ENCODE measurements around the gene KCNG4. TPM values are rescaled to one million over a fixed set of nuclear protein-coding genes. Genes with fewer than 3 reads are reported as not detected.

Gene KCNG4
- total RNA-seq, 1 experiment from 2014 or later: not detected

DNA sequence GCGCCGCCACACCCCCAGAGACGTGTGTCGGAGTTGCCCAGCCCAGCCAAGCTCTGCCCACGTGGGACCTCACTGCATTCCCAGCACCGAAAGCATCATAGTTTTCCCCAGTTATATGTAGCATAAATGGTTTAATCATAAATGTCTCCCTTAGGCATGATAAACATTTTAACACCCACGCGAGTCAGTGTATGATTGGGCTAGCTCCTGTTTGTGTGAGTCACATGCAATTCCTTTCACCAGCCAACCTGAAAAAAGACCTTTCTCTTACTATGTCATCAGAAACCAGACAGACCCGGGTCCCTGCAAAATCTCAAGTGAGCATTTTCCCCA is 62.1 kb downstream of the KCNG4 start:
- Histone ChIP-seq H2AFZ (ENCODE audit: low read depth, low read length, poor library complexity, severe bottlenecking) (no peak overlapping the region), H3K27me3 (ENCODE audit: insufficient read depth, low read length) (no peaks in the 10 kb centered on the region), H3K9me2 (ENCODE audit: insufficient read depth) (no peaks in the 10 kb centered on the region), H3K4me2 (ENCODE audit: low read length) (peak overlapping the region; percentile 2; the same call in 1 of the 2 replicates), H4K20me1 (ENCODE audit: insufficient read depth) (no peaks in the 10 kb centered on the region), H3K9ac (ENCODE audit: low read length) (no peak overlapping the region), H3K9me3 (ENCODE audit: control insufficient read depth in 1 of 2, insufficient read depth in 1 of 2, low read depth in 1 of 2, low read length in 2 of 2) (no peaks in the 10 kb centered on the region), H3K4me1 (ENCODE audit: control insufficient read depth in 1 of 2, insufficient read depth in 2 of 2, low read length in 2 of 2) (peaks cover 0 to 18% of the 10 kb centered on the region in 2 experiments; a peak in 3 of 4 replicates), H3K79me2 (ENCODE audit: insufficient read depth, low read length) (peaks cover 4% of the 10 kb centered on the region; the same call in 1 of the 2 replicates), H3K27ac (ENCODE audit: low read depth, low read length) (no peak overlapping the region), H3K4me3 (replicated peaks in 1 of 2; ENCODE audit: low read depth in 1 of 2, low read length in 2 of 2) (no peak overlapping the region), H3K36me3 (ENCODE audit: control insufficient read depth in 1 of 2, insufficient read depth in 2 of 2, low read length in 2 of 2) (peaks cover 22 to 29% of the 10 kb centered on the region in 2 experiments; a peak in 3 of 4 replicates)
- DNase-seq (ENCODE audit: low read depth, low spot score): no peak
- no TSS peak for BruUV-seq (replicated peaks)
- intact Hi-C loops (cut with micrococcal nuclease): no loop called here
- TF ChIP-seq TCF7L2 (IDR thresholded peaks at IDR 0.05; ENCODE audit: borderline replicate concordance, extremely low read depth, insufficient read depth, insufficient read length) (no peak), YY1 (IDR thresholded peaks at IDR 0.05; ENCODE audit: extremely low read depth, insufficient replicate concordance, low read depth, low read length) (no peak), RAD21 (IDR thresholded peaks at IDR 0.05; ENCODE audit: low read depth) (no peak), SIN3A (IDR thresholded peaks at IDR 0.05; ENCODE audit: low read depth) (no peak), EZH2 (IDR thresholded peaks at IDR 0.05) (no peak), ELF1 (IDR thresholded peaks at IDR 0.05; ENCODE audit: borderline replicate concordance, low read depth) (no peak), SP1 (IDR thresholded peaks at IDR 0.05; ENCODE audit: low read depth) (no peak), ZNF274 (IDR thresholded peaks at IDR 0.05; ENCODE audit: low read depth, low read length) (no peak), ATF3 (IDR thresholded peaks at IDR 0.05) (no peak), EGR1 (IDR thresholded peaks at IDR 0.05; ENCODE audit: low read depth) (no peak; the same call in 1 of the 2 replicates)
- TF ChIP-seq, protein P1, sequence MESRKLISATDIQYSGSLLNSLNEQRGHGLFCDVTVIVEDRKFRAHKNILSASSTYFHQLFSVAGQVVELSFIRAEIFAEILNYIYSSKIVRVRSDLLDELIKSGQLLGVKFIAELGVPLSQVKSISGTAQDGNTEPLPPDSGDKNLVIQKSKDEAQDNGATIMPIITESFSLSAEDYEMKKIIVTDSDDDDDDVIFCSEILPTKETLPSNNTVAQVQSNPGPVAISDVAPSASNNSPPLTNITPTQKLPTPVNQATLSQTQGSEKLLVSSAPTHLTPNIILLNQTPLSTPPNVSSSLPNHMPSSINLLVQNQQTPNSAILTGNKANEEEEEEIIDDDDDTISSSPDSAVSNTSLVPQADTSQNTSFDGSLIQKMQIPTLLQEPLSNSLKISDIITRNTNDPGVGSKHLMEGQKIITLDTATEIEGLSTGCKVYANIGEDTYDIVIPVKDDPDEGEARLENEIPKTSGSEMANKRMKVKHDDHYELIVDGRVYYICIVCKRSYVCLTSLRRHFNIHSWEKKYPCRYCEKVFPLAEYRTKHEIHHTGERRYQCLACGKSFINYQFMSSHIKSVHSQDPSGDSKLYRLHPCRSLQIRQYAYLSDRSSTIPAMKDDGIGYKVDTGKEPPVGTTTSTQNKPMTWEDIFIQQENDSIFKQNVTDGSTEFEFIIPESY (IDR thresholded peaks at IDR 0.05; ENCODE audit: extremely low read depth, insufficient replicate concordance, low read length): no peak
- ChIA-PET POLR2A (interaction anchor here (1.9 kb wide), 1 partner anchor 9 kb away, joined by 6 read pairs; the partner anchor contains the start of gene TAF1C), RAD21 (ENCODE audit: low non-redundant PET in 1 of 2, low total read pairs in 2 of 2, uncharacterized antibody in 2 of 2, unreplicated experiment in 2 of 2) (no interaction called here), CTCF (interaction anchor here (1.2 to 3.6 kb wide), 2 partner anchors 9 to 130 kb away, joined by 4 to 16 read pairs; partner anchors contain the start of gene TAF1C)
- no peak for ATAC-seq

All from HCT116 (cell line).